Psoas muscle (tissue), 8 donors: ENCODE results near the gene XPNPEP2. TPM values are rescaled to one million over a fixed set of nuclear protein-coding genes. Genes with fewer than 3 reads are reported as not detected.

ENCODE experiments used
- ATAC-seq, 4 donors: fragments of 200-7000 bp; cut with Tn5 transposase; one replicate each; pipeline ENCODE4 v1.9.1; 2020; ENCODE audit warnings: moderate library complexity in 3 of 4, mild to moderate bottlenecking in 2 of 4
- DNase-seq, 2 donors: peaks; one replicate each; pipeline ENCODE4 v3.0.0-alpha.2; 2020
- H3K27ac ChIP-seq: fragments of 200-600 bp; one replicate; pipeline ENCODE4 v1.8.0; 2022
- H3K27me3 ChIP-seq, 3 donors: fragments of 200-600 bp in 1 of 3; one replicate each; pipeline versions ENCODE4 v1.6.1 to v1.8.0; 2013 to 2022; ENCODE audit warnings: low read length in 2 of 3, mild to moderate bottlenecking in 2 of 3, moderate library complexity in 1 of 3; ENCODE audit not compliant: insufficient read depth in 3 of 3
- H3K36me3 ChIP-seq, 2 donors: fragments of 200-600 bp in 1 of 2; one replicate each; pipeline versions ENCODE4 v1.6.1 to v1.8.0; 2013 to 2022; ENCODE audit warnings: low read depth in 1 of 2, mild to moderate bottlenecking in 1 of 2, moderate library complexity in 1 of 2; ENCODE audit not compliant: insufficient read depth in 1 of 2
- H3K4me1 ChIP-seq: fragments of 200-600 bp; one replicate; pipeline ENCODE4 v1.8.0; 2022
- H3K4me3 ChIP-seq: fragments of 200-600 bp; one replicate; pipeline ENCODE4 v1.8.0; 2022; ENCODE audit warnings: mild to moderate bottlenecking
- H3K9me3 ChIP-seq: fragments of 200-600 bp; one replicate; pipeline ENCODE4 v1.8.0; 2022
- CTCF ChIP-seq: fragments of 200-600 bp; IDR thresholded peaks from one replicate; pipeline ENCODE4 v1.8.0; 2022; ENCODE audit warnings: antibody characterized with exemption
- WGBS, 3 donors: extraction: QIAGEN DNeasy Blood & Tissue Kit; methylation state at CpG; one replicate each; pipeline versions ENCODE4 v1.1.6 to v1.1.7; 2013; 5-methylcytosine and 5-hydroxymethylcytosine counted together
- intact Hi-C, 2 donors: fragments of 100-400 bp; cut with DNase I; formaldehyde crosslinking; loops; one replicate each; pipeline versions ENCODE4 v1.11.0 to v1.14.2; 2022
- polyA plus RNA-seq, 3 donors: library from polyadenylated mRNA; stranded (reverse); fragments of 200-250 nt; gene quantifications; one replicate each; pipeline ENCODE4 v1.2.3, GENCODE V29; 2013
- total RNA-seq, 4 donors: library from RNA; stranded (reverse); fragmentation: NEBNext Ultra II Directional in 2 of 4; extraction: Animal tissue kit (Norgen Biotek cat#: 25700) in 2 of 4; gene quantifications; one replicate each; pipeline versions ENCODE4 v1.2.1 to v1.2.4, GENCODE V29; 2021 to 2023
- donor health status: healthy with polysubstance abuse.
- donor health status: DM: no; HTN: no; CAD: no; lungs with moderate emphysema.
- donor health status: Bipolar disorder and iron deficiency.
- donor health status: healthy.
- donor health status: DM: yes; HTN: yes; CAD: no.
- donor health status: DM: no; HTN: no; CAD: no.
- donor health status: DM: no; HTN: no; CAD: no.
- donor health status: DM: yes; HTN: yes; CAD: no.

XPNPEP2 gene
- total and polyA plus RNA-seq, 7 donors: 0.25 to 0.97 (median 0.44) TPM

GRCh38 chrX:129724754-129725153 lies 14.0 kb upstream of the XPNPEP2 start:
- intact Hi-C loops: loop anchor here (5.0 kb wide), 4 partner anchors 42 to 117 kb away; partner anchors contain the start of gene APLN (in 1 of the 2)

GRCh38 chrX:129726307-129727111 lies 12.3 kb upstream of the XPNPEP2 start:
- Histone ChIP-seq H3K4me1 (no peaks in the 10 kb centered on the region), H3K9me3 (no peaks in the 10 kb centered on the region), H3K36me3 (no peaks in the 10 kb centered on the region), H3K4me3 (no peak overlapping the region), H3K27me3 (no peaks in the 10 kb centered on the region), H3K27ac (no peak overlapping the region)
- ATAC-seq: peak; percentile 76 to 86 (median 82)
- intact Hi-C loops: loop anchor here (2.0 to 5.0 kb wide), 5 partner anchors 74 to 120 kb away; partner anchors contain the start of gene APLN (in 1 of the 2)
- 35 to 47% (median 43%) methylated on average over 4 of the region's 4 CpGs for WGBS, 3 donors
- TF ChIP-seq CTCF: peak; percentile 70
- DNase-seq: peak; percentile 56 to 73

More at GRCh38 chrX:129724754-129725153, 14.0 kb upstream of the XPNPEP2 start:
- DNase-seq (no peak), ATAC-seq (no peak)
- Histone ChIP-seq H3K36me3 (no peaks in the 10 kb centered on the region), H3K4me1 (no peaks in the 10 kb centered on the region), H3K4me3 (no peak overlapping the region), H3K9me3 (no peaks in the 10 kb centered on the region), H3K27me3 (no peaks in the 10 kb centered on the region), H3K27ac (no peak overlapping the region)
- TF ChIP-seq CTCF: no peak
- whole genome bisulfite sequencing, 3 donors: 65 to 85% (median 77%) methylated on average over 4 of the region's 4 CpGs

GRCh38 chrX:129728061-129728460 lies 10.7 kb upstream of the XPNPEP2 start:
- H3K27ac ChIP-seq: no peak overlapping the region
- DNase-seq: no peak
- H3K27me3 ChIP-seq: no peaks in the 10 kb centered on the region
- H3K9me3 ChIP-seq: no peaks in the 10 kb centered on the region
- H3K36me3 ChIP-seq: no peaks in the 10 kb centered on the region
- no peak overlapping the region for H3K4me3 ChIP-seq
- WGBS, 3 donors: 75 to 100% (median 93%) methylated on average over 4 of the region's 4 CpGs
- ATAC-seq: no peak
- no peak for TF ChIP-seq CTCF
- intact Hi-C loops: loop anchor here (5.0 kb wide), 2 partner anchors 76 to 121 kb away; partner anchors contain the start of gene APLN (in 1 of the 2)
- no peaks in the 10 kb centered on the region for H3K4me1 ChIP-seq

- 47 to 73% (median 65%) methylated on average over 2 of the region's 2 CpGs for WGBS, 3 donors
- no peak for ATAC-seq
- Histone ChIP-seq H3K27ac (no peak overlapping the region), H3K4me1 (no peaks in the 10 kb centered on the region), H3K9me3 (no peaks in the 10 kb centered on the region), H3K27me3 (peaks cover 0 to 8% (median 0%) of the 10 kb centered on the region in 3 donors), H3K36me3 (no peaks in the 10 kb centered on the region), H3K4me3 (no peak overlapping the region)
- no peak for TF ChIP-seq CTCF
- no peak for DNase-seq
- intact Hi-C loops: no loop called here
Observed at GRCh38 chrX:129731228-129731627, 7.6 kb upstream of the XPNPEP2 start.
